ENCODE results near the gene SSH2. TPM values are rescaled to one million over a fixed set of nuclear protein-coding genes. Genes with fewer than 3 reads are reported as not detected.
"Not testable (repeated sequence)": the region's sequence is repeated elsewhere in the genome, so short reads cannot be mapped to it uniquely, and the experiment has no call there.

Gene SSH2
- total RNA-seq, 1 donor from 2014 or later, result 12.6 TPM

DNA sequence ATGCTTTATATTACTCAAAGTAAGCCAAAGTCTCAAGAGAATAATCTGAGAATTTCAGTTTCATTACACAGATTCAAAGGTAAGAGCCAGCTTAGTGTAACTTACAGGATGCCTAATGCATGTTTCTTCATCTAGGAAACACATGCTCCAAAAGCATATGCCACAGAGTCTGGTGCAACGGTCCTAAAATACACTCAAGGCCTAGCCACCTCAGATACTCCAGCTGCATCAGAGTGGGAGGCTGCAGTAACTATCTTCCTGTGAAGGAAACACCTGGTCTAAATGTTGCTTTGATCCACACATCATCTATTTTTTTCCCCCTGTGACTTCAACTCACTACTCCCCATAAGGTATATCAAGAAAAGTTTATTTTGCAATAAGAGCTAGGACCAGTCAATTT is 255.7 kb downstream of the SSH2 start:
- peak; percentile 20 to 66 for DNase-seq (ENCODE audit: low read depth in 2 of 2)

DNA sequence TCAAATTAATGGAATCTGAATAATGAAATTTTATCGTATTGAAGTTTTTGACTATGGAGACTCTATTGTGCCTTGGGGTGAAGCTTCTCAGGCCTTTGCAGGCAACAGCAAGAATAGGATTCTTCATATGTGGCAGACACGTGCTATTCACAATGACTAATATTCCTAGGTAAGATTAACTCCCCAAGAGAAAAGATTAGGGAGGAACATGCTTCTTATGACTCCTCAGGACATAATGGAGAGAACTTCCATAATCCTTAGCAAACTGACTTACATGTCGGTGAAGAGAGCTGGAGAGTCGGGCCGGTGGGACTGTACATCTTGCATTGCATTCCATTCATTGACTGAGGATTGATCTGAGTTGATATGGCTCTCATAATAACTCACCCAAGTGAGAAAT is 258.4 kb downstream of the SSH2 start:
- DNase-seq (ENCODE audit: low read depth in 2 of 2), result no peak

DNA sequence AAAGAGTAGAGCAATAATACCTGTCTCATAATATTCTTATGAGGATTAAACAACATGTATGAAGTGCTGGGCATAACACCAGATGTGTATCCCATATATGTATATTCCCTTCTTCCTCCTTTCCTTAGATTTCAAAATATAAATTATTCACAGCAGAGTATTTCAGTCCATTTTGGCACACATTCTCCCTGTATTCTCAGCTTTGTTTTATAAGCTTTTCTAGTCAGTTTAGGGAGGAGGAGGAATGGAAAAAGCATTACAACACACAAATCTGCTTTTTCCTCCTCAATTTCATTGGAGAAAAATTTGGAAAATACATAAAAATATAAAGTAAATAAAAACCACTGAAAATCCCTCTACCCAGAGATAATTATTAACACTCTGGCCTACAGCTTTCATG is 260.8 kb downstream of the SSH2 start:
- DNase-seq (ENCODE audit: low read depth in 2 of 2), result no peak

DNA sequence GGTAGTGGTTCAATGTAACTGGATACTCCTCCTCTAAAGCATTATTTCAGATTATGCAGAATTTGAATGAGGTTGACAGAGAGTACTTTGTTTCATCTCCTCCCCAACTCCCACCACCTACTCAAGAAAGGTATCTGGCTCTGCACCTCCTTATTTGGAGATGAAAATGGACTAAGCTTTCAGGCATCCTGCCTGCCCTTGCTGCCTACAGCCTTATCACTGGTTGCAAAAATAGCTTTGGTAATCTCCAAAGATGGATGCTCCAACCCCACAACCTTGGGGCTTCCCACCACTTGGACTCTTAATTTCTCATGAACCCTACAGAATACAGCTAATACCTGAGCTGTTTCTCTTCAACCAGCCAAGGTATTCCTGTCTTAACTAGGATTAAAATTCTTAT is 262.1 kb downstream of the SSH2 start:
- DNase-seq (ENCODE audit: low read depth in 2 of 2), result no peak

DNA sequence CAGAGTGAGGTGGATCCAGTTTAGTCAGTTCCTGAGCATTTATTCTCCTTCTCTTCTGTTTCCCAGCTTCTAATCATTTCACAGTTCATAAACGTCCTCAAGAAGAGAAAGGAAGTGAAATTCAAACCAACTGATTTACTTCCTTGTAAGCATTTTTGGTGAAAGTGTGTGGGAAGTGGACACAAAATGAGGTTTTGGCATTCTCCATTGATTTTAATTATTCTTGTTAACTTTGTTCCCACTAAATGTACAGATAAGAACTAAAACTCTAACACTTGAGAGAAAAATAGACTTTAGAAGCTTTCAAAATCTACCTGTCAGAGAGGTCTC is 264.6 kb downstream of the SSH2 start:
- DNase-seq (ENCODE audit: low read depth in 2 of 2), result no peak

DNA sequence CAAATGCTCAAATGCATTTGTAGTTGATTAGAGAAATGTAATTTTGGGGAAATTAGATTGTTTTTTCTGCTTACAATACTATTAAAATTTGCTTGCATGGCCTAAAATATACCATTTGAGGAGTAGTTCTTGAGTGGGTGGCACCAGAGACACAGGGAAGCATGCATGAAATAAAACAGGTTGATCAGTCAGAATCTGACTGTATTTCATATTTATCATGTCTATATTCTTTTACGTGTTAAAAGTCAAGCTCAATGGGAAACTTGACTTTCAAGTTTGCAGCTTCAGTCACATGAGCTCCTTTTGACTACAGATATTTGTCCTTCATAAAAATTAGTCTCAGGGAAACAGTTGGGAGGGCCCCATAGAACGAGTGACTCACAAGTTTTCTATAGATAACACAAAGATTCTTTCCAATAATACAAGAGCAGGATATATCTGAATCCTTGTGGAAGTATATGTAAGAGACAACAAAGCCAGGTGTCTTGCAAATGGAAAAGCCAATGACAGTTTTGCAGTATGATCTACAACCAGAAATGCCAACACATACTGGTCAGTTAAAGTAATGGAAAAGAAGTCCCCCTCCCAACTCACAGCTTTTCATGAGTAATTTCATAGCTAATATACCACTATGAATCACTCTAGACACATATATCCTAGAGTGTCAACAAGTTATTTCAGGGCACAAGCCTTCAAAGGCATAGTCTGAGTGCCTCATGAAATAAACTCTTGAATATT is 265.1 kb downstream of the SSH2 start:
- DNase-seq (ENCODE audit: low read depth in 2 of 2), result peak in 1 of 2 donors; percentile 87

DNA sequence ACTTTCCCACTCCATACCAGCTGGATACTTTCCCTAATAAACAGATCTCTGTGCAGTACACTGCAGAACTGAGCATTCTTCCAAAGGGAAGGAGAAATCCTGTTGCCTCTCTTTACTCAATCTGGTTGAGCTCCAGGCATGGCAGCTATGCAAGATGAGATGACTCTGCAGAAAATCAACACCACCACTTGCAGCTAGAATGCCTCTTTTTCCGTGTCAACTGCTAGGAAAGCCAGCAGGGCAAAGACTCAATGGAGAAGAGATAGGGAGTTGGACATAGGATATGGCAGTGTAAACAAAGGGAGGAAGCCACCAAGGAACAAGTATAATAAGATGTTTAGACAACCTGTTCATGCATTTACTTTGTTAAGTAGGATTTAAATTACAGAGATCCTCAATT is 266.9 kb downstream of the SSH2 start:
- no peak for DNase-seq (ENCODE audit: low read depth in 2 of 2)

DNA sequence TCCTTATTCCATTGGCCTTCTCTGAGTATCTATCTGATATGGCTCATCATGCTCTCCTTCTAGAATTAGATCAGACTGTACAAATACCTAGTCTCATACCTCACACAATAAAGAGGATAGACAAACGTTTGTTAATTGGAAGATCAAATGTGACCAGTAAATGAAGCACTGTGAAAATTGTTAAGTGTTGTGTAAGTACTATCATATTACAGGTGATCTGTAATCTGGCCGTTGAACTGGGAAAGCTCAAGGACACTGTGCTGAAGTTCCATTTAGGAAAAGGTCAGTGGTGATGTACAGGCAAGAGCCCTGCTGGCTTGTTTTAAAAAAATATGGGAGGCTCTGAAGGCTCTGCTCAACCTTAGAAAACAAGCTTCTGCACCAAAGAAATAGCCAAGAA is 268.8 kb downstream of the SSH2 start:
- no peak for DNase-seq (ENCODE audit: low read depth in 2 of 2)

DNA sequence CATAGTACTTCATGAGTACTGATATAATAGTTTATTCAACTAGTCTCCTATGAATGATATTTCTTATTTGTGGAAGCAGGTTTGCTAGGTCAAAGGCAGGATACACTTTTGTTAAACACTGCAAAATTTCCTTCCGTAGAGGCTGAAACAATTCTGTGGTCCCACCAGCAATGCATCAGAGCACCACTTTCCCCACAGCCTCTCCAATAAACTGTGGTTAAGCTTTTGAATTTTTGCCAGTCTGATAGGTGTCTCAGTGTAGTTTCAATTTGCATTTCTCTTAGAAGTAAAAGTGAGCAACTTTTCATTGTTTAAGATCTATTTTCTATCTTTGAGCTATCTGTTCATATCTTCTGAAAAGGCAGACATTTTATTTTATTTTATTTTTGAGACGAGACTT is 270.9 kb downstream of the SSH2 start:
- no peak for DNase-seq (ENCODE audit: low read depth in 2 of 2)

DNA sequence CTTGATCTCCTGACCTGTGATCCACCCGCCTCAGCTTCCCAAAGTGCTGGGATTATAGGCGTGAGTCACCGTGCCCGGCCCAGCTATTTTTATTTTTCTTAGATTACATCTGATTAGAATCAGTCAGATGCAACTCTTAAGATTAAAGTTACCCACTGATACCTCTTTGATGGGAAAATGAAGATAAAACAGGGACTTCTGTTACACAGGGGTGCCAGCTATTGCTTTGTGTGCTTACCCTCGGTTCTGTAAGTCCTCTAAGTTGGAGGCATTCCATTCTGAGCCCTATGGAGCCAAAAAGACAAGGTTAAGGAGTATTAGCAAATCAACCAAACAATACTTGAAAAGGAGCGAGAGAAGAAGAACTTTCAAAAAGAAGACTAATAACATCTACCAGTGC is 274.7 kb downstream of the SSH2 start:
- DNase-seq (ENCODE audit: low read depth in 2 of 2), result no peak

DNA sequence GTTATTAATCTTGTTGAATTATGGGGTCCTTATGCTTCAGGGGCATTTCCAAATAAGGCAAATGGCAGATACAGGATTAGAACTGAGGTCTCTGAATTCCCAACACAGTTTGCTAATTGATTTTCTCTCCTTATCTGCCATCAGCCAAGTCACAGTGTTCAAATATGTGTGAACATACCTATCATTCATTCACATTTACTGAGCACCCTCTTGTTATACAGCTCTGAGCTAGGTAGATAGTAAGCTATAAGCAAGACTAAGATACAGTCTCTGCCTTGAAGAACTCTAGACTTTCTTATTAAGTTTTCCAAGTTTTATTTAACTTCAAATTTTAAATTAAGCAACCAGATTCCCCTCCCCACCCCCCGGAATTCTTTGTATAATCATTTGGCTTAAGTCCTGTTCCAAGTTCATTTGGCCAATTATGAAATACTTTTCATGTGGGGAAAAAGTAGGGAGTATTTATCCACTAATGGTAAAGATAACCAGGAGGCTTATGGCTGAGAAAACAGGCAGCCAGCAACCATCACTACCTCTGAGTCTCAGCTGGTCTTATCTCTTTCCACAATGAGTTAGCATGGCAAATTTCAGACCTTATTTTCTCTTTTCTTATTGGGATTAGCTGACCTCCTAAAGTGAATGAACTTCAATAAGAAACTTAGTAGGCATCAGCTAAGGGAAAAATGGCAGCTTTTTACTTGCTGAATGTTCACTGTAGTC is 275.9 kb downstream of the SSH2 start:
- DNase-seq (ENCODE audit: low read depth in 2 of 2), result no peak

DNA sequence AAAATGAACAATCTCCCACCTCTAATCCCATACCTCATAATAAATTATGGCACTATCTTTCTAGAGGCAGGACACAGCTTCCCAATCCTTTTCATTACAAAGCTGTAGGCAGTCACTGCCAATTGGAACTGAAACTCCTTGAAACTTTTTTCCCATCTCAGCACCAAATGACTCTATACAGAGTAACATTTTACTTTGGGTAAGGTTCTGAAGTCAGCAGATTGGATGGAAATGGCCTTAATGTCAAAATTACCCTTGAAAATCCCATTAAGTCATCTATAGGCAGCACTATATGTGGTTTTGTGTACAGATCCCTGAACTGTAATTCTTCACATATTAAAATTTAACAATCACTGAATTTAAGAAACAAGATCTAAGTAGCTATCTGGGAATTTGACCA is 277.1 kb downstream of the SSH2 start:
- no peak for DNase-seq (ENCODE audit: low read depth in 2 of 2)

DNA sequence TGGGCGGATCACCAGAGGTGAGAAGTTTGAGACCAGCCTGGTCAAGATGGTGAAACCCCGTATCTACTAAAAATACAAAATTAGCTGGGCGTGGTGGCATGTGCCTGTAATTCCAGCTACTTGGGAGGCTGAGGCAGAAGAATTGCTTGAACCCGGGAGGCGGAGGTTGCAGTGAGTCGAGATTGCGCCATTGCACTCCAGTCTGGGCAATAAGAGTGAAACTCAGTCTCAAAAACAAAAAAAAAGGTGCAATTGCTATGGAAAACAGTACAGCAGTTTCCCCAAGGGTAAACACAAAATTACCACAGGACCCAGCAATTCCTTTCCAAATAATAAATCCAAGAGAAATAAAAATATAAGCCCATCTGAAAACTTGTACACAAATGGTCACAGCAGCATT is 278.1 kb downstream of the SSH2 start:
- DNase-seq (ENCODE audit: low read depth in 2 of 2), result not testable (repeated sequence)

DNA sequence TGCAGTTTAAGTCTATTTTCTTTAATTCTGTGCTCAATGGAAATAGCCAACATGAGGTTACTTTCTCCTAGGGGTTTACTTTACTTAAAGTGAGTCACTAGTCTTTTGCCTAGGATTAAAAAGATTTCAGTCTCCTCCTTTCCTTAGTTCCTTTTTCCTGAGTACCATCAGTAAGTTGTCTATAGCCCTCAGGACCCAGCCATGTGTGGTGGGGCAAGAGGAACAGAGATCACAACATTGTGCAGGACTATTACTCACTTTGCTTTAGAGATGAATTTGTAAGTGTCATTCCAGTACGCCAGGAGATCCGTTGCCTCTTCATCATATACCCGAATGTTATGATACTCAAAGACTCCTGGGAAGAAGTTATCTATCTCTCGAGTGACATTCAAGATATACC is 279.6 kb downstream of the SSH2 start:
- DNase-seq (ENCODE audit: low read depth in 2 of 2), result no peak

DNA sequence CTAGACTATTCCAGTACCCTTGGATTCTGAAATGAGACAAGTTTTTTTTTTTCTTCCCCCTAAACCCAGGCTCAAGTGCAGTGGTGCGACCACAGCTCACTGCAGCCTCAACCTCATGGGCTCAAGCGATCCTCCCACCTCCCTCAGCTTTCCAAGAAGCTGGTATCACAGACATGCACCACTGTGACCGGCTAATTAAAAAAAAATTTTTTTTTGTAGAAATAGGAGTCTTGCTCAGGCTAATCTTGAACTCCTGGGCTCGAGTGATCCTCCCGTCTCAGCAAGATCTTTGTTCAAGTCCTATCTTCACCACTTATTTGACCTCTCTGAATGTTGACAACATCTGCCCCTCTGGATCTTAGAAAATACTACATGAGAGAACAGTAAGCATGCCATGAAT is 280.7 kb downstream of the SSH2 start:
- no peak for DNase-seq (ENCODE audit: low read depth in 2 of 2)

DNA sequence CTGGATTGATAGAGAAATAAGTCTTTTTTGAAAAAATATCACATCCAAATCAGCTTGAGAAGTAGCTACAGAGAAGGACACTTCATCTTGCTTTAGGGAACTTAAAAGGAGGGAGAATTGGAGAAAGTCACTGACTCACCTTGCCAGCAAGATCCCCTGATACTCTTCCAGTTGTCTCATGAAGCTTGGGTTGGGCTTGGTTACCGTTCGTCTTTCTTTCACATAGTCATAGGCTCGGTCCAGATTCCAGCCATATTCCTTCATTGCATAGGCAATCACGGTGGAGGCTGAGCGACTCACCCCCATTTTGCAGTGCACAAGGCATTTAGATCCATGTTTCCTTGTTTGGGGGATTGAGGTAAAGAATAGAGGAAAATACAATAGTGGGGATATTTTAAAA is 282.0 kb downstream of the SSH2 start:
- DNase-seq (ENCODE audit: low read depth in 2 of 2), result no peak

DNA sequence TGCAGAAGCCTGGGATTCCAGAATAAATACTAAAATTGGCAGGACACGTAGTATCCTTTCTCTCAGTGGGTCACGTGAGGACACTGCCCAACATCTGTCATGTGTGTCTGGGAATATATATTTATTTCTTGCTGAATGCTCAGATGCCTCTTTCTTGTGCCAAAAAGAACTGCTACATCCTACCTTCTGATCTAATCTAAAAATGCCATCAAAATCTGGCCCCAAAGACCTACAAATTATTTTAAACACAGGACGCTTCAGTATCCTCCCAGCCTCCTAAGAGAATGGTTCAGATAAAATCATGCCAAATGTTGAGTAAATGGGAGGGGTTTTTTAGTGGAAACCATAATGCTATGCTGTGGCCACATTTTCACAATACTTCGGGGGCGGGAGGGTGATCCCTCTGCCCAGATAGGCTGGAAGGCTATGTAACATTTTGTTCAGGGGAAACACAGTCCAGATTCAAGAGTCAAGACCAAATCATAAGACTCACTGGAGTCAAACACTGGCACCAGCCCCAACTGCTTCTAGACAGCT is 284.4 kb downstream of the SSH2 start:
- DNase-seq (ENCODE audit: low read depth in 2 of 2), result peak in 1 of 2 donors; percentile 29

DNA sequence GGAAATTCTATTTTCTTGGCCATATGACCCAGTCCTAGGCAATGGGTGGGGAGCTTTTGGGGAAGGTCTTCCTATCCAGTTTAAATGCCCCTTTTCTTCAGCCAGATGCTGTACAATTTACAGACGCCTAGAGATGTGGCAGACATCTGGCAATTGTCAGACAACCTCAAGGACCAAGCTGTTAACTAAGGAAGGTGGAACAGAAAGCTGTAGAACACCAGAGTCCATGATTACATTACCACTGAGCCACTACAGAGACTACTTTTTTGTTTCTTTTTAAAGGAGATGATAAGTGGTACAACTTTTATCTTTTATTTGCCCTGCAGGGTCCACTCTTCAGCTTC is 286.2 kb downstream of the SSH2 start:
- no peak for DNase-seq (ENCODE audit: low read depth in 2 of 2)

DNA sequence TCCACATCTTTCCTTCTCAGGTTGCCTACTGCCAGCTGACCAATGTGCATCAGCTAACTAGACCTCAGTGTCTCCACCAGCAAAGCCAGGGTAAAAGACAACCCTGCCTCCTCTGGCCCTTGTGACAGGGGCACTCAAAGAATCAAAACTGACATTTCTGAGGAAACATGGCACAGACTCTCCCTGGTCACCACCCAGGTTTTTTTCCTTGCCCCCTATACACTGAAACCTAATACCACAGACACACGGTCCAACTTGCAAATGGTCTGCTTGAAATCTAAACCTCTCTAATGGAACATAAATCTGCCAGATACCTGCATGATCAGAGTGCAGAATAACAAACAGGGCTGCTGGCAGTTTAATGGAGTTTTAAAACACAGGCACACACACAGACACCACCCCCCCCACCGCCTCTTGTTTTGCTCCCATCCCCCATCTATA is 287.8 kb downstream of the SSH2 start:
- DNase-seq (ENCODE audit: low read depth in 2 of 2), result peak in 1 of 2 donors; percentile 35

DNA sequence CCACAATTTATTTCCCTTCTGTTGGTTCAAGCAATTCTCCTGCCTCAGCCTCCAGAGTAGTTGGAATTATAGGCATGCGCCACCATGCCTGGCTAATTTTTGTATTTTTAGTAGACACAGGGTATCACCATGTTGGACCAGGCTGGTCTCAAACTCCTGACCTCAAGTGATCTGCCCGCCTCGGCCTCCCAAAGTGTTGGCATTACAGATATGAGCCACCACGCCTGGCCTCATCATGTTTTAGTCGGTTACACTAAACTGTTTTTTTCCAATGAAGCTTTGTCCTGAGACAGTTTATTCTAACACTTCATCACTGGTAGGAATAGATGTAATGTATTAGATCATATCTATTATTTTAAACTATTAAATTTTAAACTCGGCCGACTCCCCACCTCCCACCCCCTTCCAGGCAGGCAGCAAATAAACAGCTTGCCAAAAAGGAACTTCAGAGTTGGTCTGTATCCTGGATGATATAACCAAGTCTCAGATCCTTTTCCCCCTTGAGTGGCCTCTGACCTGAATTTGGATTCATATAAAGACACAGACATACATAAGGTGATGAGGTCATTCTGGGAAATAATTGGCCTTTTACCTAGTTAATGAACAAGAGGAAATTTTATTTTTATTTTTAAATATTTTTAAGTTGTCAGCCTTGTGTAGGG is 288.9 kb downstream of the SSH2 start:
- peak in 1 of 2 donors; percentile 95 for DNase-seq (ENCODE audit: low read depth in 2 of 2)

DNA sequence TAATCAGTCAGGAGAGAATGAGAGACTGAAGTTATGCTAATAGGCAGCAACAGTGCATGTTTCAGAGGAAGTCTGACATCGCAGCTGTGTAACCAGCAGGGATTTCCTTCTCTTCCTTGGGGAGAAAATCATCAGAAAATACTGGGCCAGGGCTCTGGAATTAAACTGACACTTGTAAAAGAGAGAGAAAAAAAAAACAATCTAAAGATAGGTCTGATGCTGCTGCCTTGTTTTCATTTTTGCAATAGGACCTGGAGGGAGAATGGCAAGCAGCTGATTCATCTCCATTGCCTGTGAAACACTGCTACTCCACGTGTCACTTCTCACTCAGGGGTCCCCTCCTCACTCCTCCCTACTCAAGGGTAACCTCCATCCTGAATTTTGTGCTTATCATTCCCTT is 289.6 kb downstream of the SSH2 start:
- peak in 1 of 2 donors; percentile 88 for DNase-seq (ENCODE audit: low read depth in 2 of 2)

DNA sequence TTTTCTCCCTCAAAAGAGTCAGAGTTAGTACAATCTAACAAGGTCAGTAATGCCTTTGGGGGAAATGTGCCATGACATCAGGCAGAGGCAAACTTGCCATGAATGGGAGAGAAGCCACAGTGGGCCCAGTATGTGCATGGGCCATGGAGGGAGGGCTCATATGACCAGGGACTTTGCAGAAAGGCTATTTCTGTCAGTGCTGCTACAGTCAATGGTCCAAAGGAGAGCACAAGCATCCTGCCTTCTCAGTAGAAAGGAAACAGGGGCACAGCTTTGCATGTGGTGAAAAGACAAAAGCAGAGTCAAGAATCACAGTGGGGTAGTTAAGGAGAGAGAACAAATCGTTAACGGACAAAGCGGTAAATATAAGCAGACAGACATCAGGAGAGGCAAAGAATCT is 296.1 kb downstream of the SSH2 start:
- no peak for DNase-seq (ENCODE audit: low read depth in 2 of 2)

Data from dermis microvascular lymphatic vessel endothelial cell (primary cell).